WTC11 (cell line): ENCODE results near the gene ANKRD28. TPM values are rescaled to one million over a fixed set of nuclear protein-coding genes. Genes with fewer than 3 reads are reported as not detected.

ENCODE experiments used
- ATAC-seq: fragments of 200-7000 bp; cut with Tn5 transposase; 2 replicates; pipeline ENCODE4 v1.10.0; 2021; ENCODE audit warnings: mild to moderate bottlenecking, moderate library complexity
- CTCF ChIA-PET: fragments of 300-600 bp; sonication (Branson Sonifier 250); formaldehyde crosslinking; loops from one replicate; lab custom pipeline; 2021; ENCODE audit warnings: antibody characterized with exemption; lab: Charles Lee
- POLR2A ChIA-PET: fragments of 350-600 bp; sonication (Branson Sonifier 250); formaldehyde crosslinking; loops from one replicate; lab custom pipeline; 2021; ENCODE audit warnings: antibody characterized with exemption; lab: Charles Lee
- DNase-seq: peaks from one replicate; pipeline ENCODE4 v3.0.0; 2021; ENCODE audit warnings: low spot score
- H3K27ac Mint-ChIP-seq: 2 replicates; pipeline ENCODE4 v1.8.0; 2021; ENCODE audit warnings: mixed read lengths
- H3K27me3 Mint-ChIP-seq: 2 replicates; pipeline ENCODE4 v1.8.0; 2021; ENCODE audit warnings: low read depth, mild to moderate bottlenecking, moderate library complexity, mixed read lengths
- H3K36me3 Mint-ChIP-seq: 2 replicates; pipeline ENCODE4 v1.8.0; 2021; ENCODE audit warnings: mixed read lengths
- H3K4me1 Mint-ChIP-seq: 2 replicates; pipeline ENCODE4 v1.8.0; 2022; ENCODE audit warnings: mixed read lengths
- H3K4me3 Mint-ChIP-seq: 2 replicates; pipeline ENCODE4 v1.8.0; 2021; ENCODE audit warnings: mild to moderate bottlenecking, moderate library complexity, mixed read lengths
- H3K9me3 Mint-ChIP-seq: 2 replicates; pipeline ENCODE4 v1.8.0; 2021; ENCODE audit warnings: mixed read lengths
- CREM ChIP-seq: sonication (generic); formaldehyde crosslinking; IDR thresholded peaks from 2 replicates; pipeline ENCODE4 v1.8.1; 2022; ENCODE audit warnings: mild to moderate bottlenecking, missing genetic modification reagents, moderate library complexity
- GTF2I ChIP-seq: fragments of 250-450 bp; sonication (Bioruptor Pico); conservative IDR thresholded peaks from 2 replicates; pipeline ENCODE4 v1.4.0; 2021; ENCODE audit warnings: mild to moderate bottlenecking
- JUN ChIP-seq: sonication (generic); formaldehyde crosslinking; IDR thresholded peaks from 2 replicates; pipeline ENCODE4 v1.8.0; 2023; ENCODE audit warnings: mild to moderate bottlenecking, missing genetic modification reagents
- MXD4 ChIP-seq: fragments of 250-450 bp; sonication (Bioruptor Pico); IDR thresholded peaks from 2 replicates; pipeline ENCODE4 v1.8.0; 2021; ENCODE audit warnings: mild to moderate bottlenecking, moderate library complexity, borderline replicate concordance
- NFYB ChIP-seq: sonication (generic); formaldehyde crosslinking; conservative IDR thresholded peaks from 2 replicates; pipeline ENCODE4 v1.8.0; 2022; ENCODE audit warnings: low read depth, missing genetic modification reagents
- NR1H2 ChIP-seq: sonication (generic); formaldehyde crosslinking; IDR thresholded peaks from 2 replicates; pipeline ENCODE4 v1.9.0; 2021; ENCODE audit warnings: mild to moderate bottlenecking, moderate library complexity, missing genetic modification reagents
- NR3C1 ChIP-seq: sonication (generic); formaldehyde crosslinking; conservative IDR thresholded peaks from 2 replicates; pipeline ENCODE4 v1.8.1; 2023; ENCODE audit warnings: low read depth, mild to moderate bottlenecking, missing genetic modification reagents
- TEAD4 ChIP-seq: sonication (generic); formaldehyde crosslinking; IDR thresholded peaks from 2 replicates; pipeline ENCODE4 v1.8.0; 2022; ENCODE audit warnings: mild to moderate bottlenecking, missing genetic modification reagents
- ZBTB21 ChIP-seq: sonication (generic); formaldehyde crosslinking; IDR thresholded peaks from 2 replicates; pipeline ENCODE4 v1.8.1; 2023; ENCODE audit warnings: mild to moderate bottlenecking, missing genetic modification reagents, borderline replicate concordance
- ZNF396 ChIP-seq: fragments of 250-450 bp; sonication (Bioruptor Pico); IDR thresholded peaks from 2 replicates; pipeline ENCODE4 v1.8.0; 2021; ENCODE audit warnings: mild to moderate bottlenecking, moderate library complexity, borderline replicate concordance
- ZNF423 ChIP-seq: fragments of 250-450 bp; sonication (Bioruptor Pico); IDR thresholded peaks from 2 replicates; pipeline ENCODE4 v2.1.2; 2022; ENCODE audit warnings: mild to moderate bottlenecking, moderate library complexity
- total RNA-seq: library from RNA; stranded (reverse); gene quantifications from 3 replicates; pipeline ENCODE4 v1.2.3, GENCODE V29; 2021
- TF ChIP-seq, protein P1 (sequence below): fragments of 250-450 bp; sonication (Bioruptor Pico); IDR thresholded peaks from 2 replicates; pipeline ENCODE4 v1.9.0; 2021; ENCODE audit warnings: mild to moderate bottlenecking
- TF ChIP-seq, protein P2 (sequence below): sonication (generic); formaldehyde crosslinking; IDR thresholded peaks from 2 replicates; pipeline ENCODE4 v1.8.1; 2023; ENCODE audit warnings: mild to moderate bottlenecking, missing genetic modification reagents, borderline replicate concordance
- TF ChIP-seq, protein P3 (sequence below): sonication (generic); formaldehyde crosslinking; IDR thresholded peaks from 2 replicates; pipeline ENCODE4 v1.8.0; 2022; ENCODE audit warnings: mild to moderate bottlenecking, missing genetic modification reagents
- TF ChIP-seq, protein P4 (sequence below): sonication (generic); formaldehyde crosslinking; IDR thresholded peaks from 2 replicates; pipeline ENCODE4 v1.8.1; 2022; ENCODE audit warnings: missing genetic modification reagents, borderline replicate concordance
- TF ChIP-seq, protein P5 (sequence below): sonication (generic); formaldehyde crosslinking; IDR thresholded peaks from 2 replicates; pipeline ENCODE4 v1.8.1; 2023; ENCODE audit warnings: mild to moderate bottlenecking, missing genetic modification reagents, moderate library complexity
- TF ChIP-seq, protein P6 (sequence below): fragments of 200-600 bp; IDR thresholded peaks from 2 replicates; pipeline ENCODE4 v1.8.0; 2022; ENCODE audit warnings: antibody characterized with exemption
- TF ChIP-seq, protein P7 (sequence below): fragments of 250-450 bp; sonication (Bioruptor Pico); IDR thresholded peaks from 2 replicates; pipeline ENCODE4 v2.1.2; 2022; ENCODE audit warnings: mild to moderate bottlenecking, moderate library complexity
- TF ChIP-seq, protein P8 (sequence below): sonication (generic); formaldehyde crosslinking; IDR thresholded peaks from 2 replicates; pipeline ENCODE4 v1.8.1; 2023; ENCODE audit warnings: mild to moderate bottlenecking, moderate library complexity, missing genetic modification reagents

ANKRD28 gene
- total RNA-seq, 1 experiment from 2014 or later = 51.6 TPM

DNA sequence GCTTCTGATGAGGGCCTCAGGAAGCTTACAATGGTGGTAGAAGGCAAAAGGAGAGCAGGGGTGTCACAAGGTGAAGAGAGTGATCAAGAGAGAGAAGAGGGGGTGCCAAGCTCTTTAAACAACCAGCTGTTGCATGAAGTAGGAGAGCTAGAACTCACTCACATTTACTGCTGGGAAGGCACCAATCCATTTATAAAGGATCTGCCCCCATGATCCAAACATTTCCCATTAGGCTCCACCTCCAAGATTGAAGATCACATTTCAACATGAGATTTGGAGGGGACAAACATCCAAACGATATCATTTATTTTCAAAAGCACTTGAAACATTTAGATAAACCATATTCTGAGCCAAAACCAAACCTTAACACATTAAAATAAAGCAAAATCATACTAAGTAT, 26.3 kb downstream of the ANKRD28 start:
- Mint-ChIP-seq H3K27me3 (no peaks in the 10 kb centered on the region), H3K9me3 (no peaks in the 10 kb centered on the region), H3K4me3 (no peak overlapping the region), H3K27ac (no peak overlapping the region; the same call in 1 of the 2 replicates), H3K36me3 (no peaks in the 10 kb centered on the region), H3K4me1 (peaks cover 18% of the 10 kb centered on the region)
- TF ChIP-seq, protein P1, sequence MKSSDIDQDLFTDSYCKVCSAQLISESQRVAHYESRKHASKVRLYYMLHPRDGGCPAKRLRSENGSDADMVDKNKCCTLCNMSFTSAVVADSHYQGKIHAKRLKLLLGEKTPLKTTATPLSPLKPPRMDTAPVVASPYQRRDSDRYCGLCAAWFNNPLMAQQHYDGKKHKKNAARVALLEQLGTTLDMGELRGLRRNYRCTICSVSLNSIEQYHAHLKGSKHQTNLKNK (CRISPR knock-in tag) = no peak
- no peak for TF ChIP-seq TEAD4 (CRISPR knock-in tag)
- TF ChIP-seq ZBTB21 (CRISPR knock-in tag) = no peak
- no peak for TF ChIP-seq MXD4 (CRISPR knock-in tag)
- TF ChIP-seq, protein P2, sequence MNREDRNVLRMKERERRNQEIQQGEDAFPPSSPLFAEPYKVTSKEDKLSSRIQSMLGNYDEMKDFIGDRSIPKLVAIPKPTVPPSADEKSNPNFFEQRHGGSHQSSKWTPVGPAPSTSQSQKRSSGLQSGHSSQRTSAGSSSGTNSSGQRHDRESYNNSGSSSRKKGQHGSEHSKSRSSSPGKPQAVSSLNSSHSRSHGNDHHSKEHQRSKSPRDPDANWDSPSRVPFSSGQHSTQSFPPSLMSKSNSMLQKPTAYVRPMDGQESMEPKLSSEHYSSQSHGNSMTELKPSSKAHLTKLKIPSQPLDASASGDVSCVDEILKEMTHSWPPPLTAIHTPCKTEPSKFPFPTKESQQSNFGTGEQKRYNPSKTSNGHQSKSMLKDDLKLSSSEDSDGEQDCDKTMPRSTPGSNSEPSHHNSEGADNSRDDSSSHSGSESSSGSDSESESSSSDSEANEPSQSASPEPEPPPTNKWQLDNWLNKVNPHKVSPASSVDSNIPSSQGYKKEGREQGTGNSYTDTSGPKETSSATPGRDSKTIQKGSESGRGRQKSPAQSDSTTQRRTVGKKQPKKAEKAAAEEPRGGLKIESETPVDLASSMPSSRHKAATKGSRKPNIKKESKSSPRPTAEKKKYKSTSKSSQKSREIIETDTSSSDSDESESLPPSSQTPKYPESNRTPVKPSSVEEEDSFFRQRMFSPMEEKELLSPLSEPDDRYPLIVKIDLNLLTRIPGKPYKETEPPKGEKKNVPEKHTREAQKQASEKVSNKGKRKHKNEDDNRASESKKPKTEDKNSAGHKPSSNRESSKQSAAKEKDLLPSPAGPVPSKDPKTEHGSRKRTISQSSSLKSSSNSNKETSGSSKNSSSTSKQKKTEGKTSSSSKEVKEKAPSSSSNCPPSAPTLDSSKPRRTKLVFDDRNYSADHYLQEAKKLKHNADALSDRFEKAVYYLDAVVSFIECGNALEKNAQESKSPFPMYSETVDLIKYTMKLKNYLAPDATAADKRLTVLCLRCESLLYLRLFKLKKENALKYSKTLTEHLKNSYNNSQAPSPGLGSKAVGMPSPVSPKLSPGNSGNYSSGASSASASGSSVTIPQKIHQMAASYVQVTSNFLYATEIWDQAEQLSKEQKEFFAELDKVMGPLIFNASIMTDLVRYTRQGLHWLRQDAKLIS = no peak
- no peak for TF ChIP-seq ZNF423 (CRISPR knock-in tag)
- TF ChIP-seq NFYB (CRISPR knock-in tag) = no peak
- TF ChIP-seq, protein P3, sequence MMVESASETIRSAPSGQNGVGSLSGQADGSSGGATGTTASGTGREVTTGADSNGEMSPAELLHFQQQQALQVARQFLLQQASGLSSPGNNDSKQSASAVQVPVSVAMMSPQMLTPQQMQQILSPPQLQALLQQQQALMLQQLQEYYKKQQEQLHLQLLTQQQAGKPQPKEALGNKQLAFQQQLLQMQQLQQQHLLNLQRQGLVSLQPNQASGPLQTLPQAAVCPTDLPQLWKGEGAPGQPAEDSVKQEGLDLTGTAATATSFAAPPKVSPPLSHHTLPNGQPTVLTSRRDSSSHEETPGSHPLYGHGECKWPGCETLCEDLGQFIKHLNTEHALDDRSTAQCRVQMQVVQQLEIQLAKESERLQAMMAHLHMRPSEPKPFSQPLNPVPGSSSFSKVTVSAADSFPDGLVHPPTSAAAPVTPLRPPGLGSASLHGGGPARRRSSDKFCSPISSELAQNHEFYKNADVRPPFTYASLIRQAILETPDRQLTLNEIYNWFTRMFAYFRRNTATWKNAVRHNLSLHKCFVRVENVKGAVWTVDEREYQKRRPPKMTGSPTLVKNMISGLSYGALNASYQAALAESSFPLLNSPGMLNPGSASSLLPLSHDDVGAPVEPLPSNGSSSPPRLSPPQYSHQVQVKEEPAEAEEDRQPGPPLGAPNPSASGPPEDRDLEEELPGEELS (CRISPR knock-in tag) = no peak
- no peak for TF ChIP-seq GTF2I (CRISPR knock-in tag)
- no peak for TF ChIP-seq ZNF396 (CRISPR knock-in tag)
- TF ChIP-seq, protein P4, sequence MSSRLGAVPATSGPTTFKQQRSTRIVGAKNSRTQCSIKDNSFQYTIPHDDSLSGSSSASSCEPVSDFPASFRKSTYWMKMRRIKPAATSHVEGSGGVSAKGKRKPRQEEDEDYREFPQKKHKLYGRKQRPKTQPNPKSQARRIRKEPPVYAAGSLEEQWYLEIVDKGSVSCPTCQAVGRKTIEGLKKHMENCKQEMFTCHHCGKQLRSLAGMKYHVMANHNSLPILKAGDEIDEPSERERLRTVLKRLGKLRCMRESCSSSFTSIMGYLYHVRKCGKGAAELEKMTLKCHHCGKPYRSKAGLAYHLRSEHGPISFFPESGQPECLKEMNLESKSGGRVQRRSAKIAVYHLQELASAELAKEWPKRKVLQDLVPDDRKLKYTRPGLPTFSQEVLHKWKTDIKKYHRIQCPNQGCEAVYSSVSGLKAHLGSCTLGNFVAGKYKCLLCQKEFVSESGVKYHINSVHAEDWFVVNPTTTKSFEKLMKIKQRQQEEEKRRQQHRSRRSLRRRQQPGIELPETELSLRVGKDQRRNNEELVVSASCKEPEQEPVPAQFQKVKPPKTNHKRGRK (CRISPR knock-in tag) = no peak
- no peak for TF ChIP-seq CREM (CRISPR knock-in tag)
- TF ChIP-seq NR3C1 = no peak
- TF ChIP-seq JUN (CRISPR knock-in tag) = no peak
- no peak for TF ChIP-seq NR1H2 (CRISPR knock-in tag)
- TF ChIP-seq, protein P5, sequence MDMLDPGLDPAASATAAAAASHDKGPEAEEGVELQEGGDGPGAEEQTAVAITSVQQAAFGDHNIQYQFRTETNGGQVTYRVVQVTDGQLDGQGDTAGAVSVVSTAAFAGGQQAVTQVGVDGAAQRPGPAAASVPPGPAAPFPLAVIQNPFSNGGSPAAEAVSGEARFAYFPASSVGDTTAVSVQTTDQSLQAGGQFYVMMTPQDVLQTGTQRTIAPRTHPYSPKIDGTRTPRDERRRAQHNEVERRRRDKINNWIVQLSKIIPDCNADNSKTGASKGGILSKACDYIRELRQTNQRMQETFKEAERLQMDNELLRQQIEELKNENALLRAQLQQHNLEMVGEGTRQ = no peak
- TF ChIP-seq, protein P6, sequence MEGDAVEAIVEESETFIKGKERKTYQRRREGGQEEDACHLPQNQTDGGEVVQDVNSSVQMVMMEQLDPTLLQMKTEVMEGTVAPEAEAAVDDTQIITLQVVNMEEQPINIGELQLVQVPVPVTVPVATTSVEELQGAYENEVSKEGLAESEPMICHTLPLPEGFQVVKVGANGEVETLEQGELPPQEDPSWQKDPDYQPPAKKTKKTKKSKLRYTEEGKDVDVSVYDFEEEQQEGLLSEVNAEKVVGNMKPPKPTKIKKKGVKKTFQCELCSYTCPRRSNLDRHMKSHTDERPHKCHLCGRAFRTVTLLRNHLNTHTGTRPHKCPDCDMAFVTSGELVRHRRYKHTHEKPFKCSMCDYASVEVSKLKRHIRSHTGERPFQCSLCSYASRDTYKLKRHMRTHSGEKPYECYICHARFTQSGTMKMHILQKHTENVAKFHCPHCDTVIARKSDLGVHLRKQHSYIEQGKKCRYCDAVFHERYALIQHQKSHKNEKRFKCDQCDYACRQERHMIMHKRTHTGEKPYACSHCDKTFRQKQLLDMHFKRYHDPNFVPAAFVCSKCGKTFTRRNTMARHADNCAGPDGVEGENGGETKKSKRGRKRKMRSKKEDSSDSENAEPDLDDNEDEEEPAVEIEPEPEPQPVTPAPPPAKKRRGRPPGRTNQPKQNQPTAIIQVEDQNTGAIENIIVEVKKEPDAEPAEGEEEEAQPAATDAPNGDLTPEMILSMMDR = no peak
- TF ChIP-seq, protein P7, sequence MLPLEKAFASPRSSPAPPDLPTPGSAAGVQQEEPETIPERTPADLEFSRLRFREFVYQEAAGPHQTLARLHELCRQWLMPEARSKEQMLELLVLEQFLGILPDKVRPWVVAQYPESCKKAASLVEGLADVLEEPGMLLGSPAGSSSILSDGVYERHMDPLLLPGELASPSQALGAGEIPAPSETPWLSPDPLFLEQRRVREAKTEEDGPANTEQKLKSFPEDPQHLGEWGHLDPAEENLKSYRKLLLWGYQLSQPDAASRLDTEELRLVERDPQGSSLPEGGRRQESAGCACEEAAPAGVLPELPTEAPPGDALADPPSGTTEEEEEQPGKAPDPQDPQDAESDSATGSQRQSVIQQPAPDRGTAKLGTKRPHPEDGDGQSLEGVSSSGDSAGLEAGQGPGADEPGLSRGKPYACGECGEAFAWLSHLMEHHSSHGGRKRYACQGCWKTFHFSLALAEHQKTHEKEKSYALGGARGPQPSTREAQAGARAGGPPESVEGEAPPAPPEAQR (CRISPR knock-in tag) = no peak
- TF ChIP-seq, protein P8, sequence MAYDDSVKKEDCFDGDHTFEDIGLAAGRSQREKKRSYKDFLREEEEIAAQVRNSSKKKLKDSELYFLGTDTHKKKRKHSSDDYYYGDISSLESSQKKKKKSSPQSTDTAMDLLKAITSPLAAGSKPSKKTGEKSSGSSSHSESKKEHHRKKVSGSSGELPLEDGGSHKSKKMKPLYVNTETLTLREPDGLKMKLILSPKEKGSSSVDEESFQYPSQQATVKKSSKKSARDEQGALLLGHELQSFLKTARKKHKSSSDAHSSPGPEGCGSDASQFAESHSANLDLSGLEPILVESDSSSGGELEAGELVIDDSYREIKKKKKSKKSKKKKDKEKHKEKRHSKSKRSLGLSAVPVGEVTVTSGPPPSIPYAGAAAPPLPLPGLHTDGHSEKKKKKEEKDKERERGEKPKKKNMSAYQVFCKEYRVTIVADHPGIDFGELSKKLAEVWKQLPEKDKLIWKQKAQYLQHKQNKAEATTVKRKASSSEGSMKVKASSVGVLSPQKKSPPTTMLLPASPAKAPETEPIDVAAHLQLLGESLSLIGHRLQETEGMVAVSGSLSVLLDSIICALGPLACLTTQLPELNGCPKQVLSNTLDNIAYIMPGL (CRISPR knock-in tag) = no peak
- ATAC-seq = no peak
- CTCF ChIA-PET = no interaction called here
- no peak for DNase-seq
- POLR2A ChIA-PET = no interaction called here
